NOMO-1 treated with DMSO at 0.1 percent for 48 hours (cell line): ENCODE measurements around the gene GSN.
"Not testable (repeated sequence)": the region's sequence is repeated elsewhere in the genome, so short reads cannot be mapped to it uniquely, and the experiment has no call there.

ENCODE experiments used
- DNase-seq: peaks from one replicate; lab custom pipeline; 2025; ENCODE audit not compliant: unreplicated experiment; lab: John Stamatoyannopoulos, UW

Gene GSN

DNA sequence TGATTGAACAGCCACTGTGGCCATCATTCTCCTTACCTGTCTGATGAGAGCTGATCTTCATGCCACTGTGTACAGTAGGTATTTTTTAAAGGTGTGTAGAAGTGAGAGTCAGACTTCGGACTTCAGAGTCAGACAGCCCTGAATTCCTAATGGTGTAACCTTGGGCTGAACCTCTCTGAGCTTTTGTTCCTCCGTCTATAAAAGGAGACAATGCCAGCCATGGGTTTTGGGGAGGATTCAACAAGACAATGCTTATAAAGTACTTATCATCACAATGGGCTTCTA, 18.7 kb downstream of the GSN start:
- no peak for DNase-seq

DNA sequence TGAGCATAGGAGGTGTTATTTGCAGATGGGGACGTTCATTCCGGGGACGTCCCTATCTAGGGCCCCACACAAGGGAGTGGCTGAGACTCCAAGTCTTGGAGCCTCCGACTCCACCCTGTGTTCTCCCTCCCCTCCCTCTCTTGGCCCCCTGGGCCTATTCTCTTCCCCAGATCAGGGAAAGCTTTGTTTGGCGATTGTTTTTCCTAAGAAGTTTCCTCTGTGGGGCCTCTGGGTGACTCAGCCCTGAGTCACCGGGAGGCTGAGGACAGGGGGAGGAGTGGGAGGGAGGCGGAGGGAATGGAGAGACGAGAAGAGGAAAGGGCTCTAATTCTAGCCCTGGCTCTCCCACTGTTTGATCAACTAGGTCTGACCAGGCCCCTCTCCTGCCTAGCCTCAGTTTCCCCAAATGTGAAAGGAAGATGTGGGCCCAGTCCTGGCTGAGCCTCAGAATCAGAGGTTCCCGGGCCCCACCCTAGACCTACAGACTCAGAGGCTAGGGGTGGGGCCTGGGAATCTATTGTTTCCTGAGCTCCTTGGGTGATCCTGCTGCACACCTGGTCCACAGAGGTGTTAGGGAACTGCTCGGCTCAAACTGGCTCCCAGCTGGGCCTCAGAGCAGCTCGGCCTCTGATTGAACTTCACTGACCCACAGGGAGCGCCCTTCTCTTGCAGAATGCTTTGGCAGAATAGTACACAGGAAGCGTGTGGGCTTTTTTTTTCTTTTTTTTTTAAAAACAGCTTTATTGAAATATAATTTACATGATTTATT, 19.2 kb downstream of the GSN start:
- peak; percentile 52 for DNase-seq

DNA sequence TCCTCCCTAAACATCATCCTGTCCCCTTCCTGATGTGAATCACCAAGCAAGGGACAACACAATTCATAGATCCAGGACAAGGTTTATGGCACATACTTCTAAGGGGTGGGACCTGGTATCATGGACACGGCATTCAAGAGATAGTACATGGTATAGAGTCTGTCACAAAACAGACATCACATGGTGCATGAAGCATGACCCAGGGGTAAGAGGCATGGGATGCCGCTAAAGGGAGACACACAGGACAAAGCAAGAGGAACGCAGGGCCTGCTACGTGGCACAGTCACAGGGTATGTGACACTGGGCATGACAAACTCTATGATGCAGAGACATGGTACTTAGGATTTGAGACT, 20.7 kb downstream of the GSN start:
- no peak for DNase-seq

DNA sequence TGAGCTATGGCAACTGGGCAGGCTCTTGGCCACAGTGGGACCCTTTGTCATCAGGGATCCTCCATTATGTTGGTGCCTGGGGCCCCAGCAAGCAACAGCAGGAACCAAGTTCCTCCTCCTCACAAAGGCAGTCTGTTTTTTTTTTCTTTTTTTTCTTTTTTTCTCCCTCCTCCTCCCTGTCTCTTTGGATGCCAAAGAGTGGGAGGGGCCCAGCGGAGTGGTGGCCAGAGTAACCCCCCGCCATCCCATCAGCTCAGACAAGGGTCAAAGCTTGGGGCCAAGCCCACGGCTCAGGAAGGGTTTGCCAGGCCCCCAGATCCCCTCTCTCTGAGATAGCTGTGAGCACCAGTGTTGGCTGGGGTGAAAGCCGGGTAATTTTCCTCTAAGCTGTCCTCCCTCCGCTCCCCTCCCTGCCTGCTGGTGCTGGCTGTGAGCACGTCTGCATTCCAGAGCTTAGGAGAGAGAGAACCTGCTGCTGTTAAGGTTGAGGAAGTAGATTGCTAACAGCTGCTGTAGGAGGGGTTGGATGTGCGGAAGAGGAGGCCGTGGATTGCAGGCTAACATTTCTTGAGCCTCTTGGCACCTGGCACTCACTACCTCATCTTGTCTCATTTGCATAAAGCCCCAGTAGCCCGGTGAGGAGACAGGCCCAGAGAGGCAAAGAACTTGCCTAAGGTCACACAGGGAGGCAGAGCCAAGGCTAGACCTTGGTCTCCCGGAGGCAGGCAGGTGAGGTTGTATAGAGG, 21.2 kb downstream of the GSN start:
- peak; percentile 53 for DNase-seq

DNA sequence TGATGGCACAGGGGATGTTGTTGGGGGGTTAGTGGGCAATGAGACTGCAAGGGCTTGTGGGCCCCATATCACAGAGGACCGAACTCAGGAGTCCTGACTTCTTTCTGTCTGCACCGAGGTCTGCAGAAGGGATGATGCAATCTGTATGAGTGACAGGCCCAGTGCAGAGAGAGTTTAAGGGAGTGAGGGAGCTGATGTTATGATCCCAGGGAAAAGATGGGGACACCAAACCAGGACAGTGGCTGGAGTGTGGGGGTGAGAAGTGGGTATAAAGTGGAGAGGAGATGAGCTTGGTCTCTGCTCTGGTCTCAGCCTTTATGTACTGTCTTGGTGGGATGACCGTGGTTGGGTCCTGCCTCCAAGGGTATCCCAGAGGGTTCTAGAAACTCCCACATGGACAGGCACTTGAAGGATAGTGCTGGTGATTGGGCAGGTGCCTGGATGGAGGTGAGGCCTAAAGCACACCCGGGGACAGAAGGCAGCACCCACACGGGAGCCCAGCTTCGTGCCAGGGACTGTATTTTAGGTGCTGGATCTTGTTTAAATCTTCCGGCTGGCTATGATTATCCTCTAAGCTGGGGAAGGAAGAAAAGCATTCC, 21.9 kb downstream of the GSN start:
- DNase-seq: no peak

DNA sequence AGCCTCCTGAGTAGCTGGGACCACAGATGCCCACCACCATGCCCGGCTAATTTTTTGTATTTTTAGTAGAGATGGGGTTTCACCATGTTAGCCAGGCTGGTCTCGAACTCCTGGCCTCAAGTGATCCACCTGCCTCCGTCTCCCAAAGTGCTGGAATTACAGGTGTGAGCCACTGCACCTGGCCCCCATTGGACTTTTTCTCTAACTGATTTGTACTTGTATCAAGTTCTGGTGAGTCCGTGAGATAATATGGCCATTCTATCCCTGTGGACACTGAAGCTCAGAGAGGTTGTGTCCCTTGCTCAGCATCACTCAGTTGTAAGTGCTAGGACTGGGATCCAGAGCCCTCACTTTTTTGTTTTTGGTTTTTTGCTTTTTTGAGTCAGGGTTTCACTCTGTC, 23.6 kb downstream of the GSN start:
- DNase-seq: not testable (repeated sequence)

DNA sequence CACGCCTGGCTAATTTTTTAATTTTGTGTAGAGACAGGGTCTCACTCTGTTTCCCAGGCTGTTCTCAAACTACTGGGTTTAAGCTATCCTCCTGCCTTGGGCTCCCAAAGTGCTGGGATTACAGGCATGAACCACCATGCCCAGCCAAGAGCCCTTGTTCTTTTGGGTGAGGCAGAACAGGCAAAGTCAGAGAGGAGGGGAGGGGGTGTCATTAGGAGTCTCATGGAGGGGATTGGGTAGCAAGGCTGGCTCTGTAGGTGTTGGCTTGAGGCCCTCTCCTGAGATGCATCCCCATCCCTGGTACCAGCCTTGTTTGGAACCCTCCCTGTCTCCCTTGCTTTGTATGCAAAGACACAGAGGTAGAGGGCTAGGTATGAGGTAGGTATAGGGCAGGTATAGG, 24.1 kb downstream of the GSN start:
- DNase-seq: no peak

DNA sequence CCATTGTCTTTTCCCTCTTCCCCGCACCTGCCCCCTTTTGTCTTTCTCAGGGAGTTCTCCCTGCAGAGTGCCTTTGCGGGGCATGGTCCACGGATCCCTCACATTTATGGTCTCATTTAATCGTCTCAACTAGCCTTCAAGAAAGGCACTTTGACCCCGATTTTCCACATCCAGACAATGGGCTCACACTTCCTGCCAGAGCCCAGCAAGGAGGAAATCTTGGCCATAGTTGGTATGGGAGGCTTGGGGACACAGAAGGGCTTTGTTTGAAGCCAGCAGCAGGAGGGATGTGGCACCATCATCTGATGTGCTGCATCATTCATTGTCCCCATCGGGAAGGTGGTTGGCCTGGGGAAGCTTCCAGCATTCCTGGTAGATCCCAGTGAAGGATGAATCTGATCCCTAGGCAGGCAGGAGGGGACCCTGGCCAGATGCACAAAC, 24.9 kb downstream of the GSN start:
- no peak for DNase-seq

DNA sequence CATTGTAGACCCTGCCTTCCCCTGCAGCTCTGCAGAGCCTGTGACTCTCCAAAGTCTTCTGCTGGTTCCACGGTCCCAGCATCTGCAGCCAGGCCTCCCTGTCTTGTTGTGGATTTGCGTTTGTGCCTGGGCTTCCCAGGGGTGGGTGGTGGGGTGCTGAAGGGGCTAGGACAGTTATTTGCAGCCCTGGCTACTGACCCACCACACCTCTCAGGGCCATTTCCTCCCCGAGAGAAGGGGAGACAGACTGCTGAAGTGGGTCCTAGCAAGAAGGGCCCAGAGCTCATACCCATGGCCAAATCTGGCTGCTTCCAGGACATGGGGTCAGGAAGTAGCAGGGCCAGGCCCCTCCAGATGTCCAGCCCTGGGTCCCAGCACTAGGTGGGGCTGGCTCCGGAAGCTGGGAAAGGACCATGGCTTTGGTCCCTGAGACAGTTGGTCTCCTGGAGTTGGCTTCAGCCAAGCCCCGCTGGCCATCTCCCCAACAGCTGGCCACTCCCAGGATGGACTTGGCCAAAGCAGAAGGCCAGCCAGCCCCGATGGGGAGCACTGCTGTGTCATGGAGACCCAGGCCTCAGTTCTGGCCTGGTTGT, 26.3 kb downstream of the GSN start:
- DNase-seq: no peak

DNA sequence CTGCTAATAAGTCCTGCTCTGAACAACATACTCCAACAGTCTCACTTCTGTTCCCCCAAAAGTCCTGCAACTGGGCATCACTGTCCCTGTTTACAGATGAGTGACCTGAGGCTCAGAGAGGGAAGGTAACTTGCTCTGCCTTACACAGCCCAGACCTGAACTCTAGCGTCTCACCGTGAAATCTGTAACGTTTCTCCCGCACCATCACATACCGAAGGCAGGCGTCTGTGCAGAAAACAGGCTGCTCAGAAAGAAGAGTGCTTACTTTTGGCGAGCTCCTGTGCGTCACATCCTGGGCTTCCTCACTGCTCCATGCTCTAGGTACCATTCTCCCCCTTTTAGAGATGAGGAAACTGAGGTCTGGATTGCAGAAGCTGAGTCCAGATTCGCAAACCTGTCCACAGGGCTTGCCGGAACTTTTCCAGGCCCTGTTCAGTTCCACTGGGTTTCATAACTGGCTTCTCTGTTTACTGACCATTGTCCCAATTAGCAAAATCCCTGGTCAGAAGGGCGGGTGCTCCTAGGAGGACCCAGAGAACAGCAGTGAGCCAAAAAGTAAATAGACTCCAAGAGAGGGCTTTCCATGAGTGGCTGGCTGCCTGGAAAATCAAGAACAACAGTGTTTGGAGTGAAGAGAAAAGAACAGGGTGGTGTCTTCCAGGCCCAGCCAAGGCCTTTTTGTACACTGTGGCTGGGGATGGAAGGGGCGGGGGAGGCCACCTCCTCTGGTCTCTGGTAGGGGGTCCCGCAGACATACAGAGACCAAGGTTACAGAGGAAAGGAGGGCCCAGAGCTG, 27.1 kb downstream of the GSN start:
- DNase-seq: no peak

DNA sequence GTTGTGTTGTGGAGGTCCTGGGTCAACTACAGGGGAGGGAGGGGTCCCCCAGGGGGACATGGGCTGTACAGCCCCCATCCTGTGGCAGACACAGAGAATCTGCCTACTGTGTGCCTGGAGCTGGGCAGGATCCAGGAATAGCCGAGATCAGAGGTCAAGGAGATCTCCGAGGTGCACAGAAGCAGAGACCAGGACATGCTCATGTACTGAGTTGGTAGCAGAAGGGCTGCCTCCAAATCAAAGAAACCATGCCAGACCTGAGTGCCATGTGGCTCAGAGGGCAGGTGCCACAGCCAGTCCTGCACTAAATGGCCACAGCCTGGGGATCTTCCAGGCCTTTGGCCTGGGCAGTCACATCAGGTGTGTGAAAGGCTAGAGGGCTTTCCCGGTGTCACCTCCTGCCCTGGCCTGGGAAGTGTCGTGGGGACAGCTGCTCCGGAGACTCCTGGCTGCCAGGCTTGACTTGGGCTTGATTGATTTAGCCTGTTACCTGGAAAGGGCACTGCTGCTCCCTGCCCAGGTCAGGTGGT, 27.8 kb downstream of the GSN start:
- DNase-seq: no peak

DNA sequence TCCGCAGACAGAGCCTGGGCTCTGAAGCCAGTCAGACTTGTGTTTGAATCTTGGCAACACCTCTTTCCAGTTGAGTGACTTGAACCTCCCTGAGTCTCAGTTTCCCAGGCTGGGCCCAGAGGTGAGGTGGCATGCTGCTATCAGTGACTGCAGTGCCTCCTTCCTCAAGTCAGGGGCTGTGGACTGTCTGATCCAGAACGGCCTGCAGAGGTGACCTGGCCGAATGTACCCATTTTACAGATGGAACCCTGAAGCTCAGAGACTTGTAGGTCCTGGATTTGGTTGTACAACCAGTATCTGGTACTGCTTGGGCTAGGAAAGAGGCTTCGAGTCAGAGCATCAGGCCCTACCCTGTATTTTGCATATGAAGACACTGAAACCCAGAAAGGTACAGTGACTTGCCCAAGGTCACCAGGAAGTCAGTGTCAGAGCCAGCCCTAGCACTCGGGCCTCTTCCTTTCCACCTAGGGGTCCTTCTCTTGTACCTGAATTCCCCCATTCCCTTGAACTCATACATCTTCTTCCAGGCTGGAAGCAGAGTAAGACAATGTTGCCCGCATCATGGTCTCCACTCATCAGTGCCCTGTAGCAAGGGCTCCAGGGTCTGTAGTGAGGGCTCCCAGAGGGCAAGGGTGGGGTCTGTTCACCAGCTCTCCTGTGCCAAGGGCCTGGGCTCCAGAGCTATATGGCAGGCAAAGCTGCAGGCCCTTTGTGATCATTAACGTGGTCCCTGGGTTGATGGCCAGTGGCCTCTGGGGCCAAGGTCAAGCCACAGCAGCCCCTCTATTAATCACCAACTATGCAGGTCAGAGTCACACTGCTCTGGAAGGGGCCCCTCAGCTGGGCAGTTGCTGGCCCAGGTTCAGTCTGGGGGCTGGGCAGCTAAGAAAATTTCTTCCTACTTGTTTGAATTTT, 28.5 kb downstream of the GSN start:
- no peak for DNase-seq

DNA sequence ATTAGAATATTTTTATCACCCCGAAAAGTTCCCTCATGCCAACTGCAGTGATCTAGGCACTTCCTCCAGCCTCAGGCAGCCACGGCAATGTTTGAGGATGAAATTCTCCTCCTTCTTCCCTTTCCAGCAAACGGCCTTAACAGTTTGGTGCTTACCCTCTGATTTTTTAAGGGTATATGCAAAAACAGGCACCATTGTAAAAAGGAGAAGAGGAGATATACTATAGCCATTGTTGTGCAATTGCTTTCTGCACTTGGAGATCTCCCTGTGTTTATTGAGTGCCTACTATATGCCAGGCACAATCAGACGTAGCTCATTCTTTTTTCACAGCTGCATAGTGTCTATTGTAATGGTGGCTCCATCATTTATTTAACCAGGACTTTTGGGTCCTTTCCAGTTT, 29.4 kb downstream of the GSN start:
- peak; percentile 78 for DNase-seq

DNA sequence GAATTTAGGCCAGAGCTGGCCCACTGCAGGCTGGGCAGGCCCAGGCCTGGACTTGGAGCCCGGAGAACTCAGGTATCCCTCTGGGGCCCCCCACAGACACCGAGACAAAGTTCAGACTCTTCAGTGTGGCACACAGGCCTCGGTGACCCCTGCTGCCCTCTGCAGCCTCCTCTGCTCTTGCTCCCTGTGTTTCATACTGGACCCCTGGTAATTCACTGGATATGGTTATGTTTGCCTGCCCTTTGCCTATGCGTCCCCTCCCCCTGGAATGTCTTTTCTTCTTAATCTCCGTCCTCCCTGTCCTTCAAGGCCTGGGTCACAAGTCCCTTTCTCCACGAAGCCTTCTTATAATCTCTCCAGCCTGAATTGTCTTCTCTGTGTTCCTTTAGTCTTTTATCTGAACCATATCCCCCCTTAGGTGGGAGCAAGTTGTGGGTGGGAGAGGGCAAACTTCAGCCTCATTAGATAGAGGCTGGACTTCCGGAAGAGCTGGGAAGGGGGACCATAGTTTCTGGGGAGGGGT, 30.1 kb downstream of the GSN start:
- no peak for DNase-seq

DNA sequence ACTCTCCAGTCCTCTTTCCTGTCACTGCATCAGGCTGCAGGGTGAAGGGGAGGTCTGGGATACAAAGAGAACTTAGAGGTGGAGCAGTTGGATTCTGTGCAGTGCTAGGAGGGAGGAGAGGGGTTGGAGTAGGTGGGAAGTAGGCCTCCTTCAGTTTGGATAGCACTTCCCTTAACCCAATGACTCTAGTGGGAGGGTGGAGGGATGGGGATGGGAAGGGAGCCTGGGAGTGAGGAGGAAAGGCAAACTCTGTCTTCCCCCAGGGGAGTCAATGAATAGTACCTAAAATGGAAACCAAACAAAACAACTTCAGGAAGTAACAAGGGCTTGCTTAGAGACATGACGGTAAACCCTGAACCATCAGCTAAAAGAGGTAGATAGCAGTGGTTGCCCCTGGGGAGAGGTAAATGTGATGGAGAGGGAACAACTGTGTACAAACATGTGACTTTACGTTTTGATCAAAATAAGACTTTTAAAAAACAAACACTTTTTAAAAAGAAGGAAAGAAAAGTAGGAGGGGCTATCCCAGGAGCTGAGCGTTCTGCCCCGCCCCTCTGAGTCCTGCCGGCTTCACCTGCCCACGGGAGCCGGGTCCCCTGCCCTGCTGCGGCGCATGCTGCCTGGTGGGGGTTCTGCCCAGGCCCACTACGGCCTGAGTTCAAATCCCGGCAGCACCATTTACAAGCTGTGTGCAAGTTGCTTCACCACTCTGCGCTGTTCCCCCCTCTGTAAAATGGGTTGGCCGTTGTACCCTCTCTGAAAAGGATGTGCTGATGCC, 30.9 kb downstream of the GSN start:
- DNase-seq: no peak

DNA sequence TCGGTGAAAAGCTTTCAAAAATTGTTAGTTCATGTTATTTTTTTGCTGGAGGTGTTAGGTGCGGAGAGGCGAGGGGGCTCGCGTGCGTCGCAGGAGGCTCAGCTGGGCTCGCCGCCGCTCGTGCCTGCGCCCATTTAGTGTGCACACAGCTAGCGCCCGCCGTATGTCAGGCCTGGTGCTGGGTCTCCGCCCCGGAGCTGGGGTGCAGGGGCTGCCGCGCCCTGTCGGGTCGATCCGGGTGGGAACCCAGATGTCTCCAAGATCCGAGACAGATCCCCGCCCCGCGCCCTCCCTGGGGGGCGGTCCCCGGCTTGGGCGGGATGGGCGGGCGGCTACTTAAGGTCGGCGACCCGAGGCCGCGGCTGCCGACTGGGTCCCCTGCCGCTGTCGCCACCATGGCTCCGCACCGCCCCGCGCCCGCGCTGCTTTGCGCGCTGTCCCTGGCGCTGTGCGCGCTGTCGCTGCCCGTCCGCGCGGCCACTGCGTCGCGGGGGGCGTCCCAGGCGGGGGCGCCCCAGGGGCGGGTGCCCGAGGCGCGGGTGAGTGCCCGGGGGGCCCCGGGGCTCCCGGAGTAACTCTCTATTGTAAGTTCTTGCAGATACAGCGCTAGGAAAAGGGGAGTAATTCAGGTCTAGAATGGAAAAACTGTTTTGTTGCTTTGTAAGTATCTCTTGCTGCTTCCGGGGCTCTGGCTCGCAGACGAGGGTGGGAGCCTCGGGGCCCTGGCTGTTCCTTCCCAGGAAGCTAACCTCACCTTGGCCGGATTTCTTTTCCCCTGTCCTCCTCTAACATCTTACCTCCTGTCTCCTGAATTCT, 31.7 kb downstream of the GSN start:
- DNase-seq: no peak

DNA sequence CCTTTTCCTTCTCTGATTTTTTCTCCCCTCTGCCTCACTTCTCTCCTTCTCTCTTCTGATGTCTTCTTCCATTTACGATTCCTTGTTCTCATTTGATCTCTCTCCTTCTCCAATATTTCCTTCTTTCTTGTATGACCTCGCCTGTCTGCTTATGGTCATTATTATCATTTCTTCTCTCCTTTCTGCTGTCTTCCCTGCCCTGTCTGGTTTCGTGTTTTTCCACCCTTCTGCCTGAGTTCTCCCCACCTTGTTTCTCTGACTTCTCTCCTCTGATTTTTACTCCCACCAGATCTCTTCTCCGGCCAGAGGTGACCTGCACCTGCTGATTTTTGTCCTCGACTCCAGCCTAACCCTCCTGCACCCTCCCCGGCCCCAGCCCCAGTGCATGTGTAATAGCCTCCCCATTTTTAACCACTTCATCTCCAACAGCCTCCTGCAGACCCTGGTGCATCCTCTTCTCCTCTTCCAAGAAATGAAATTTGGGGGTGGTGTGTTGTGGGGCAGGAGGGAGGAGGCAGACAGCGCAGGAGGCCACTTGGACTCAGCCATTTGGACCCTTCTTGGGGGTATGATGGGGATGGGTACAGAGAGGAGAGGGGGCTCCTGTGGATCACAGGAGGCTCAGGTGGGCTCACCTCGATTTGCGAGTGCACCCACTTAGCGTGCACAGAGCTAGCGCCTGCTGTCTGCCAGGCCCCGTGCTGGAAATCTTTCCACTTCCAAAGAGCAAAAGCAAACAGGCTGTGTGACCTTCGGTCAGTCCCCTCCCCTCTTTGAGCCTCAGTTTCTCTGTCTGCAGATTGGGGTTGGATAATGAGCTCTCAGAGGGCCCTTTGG, 32.5 kb downstream of the GSN start:
- no peak for DNase-seq
